Measurements from ENCODE around the gene CA14. TPM values are rescaled to one million over a fixed set of nuclear protein-coding genes. Genes with fewer than 3 reads are reported as not detected.

Gene CA14
- total RNA-seq, 1 experiment from 2014 or later, result not detected

DNA sequence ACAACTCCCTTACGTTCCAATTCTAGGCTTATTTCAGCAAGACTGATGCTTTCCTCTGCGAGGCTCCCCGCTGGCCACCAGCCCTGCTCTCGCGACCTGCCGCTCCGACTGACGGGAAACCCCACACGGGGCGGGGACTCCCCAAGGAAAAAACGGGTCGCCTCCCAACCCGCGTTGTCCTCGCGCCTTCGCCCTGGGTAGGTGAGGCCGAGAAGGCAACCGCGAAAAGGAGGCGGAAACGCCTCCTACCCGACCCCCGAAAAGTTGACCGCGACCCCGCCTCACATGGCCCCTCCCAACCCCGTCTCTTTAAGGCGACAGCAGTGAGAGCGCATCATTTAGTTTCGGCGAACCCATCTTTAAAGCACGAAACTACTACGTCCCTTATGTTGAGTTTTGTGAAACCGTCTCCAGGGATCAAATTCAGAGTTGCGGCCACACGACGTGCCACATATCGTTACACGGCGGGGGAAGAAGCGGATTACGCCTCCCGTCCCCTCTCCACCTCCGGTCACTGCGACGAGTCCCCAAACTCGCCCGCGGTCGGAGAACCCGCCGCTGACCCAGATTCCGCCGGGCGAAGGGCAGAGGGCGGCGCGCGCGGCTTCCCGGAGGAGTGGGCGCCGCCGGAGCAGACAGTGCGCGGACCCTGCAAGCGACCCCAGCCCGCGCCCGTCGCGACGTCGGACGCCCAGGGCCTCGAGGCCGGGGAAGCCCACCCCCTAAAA lies 22.8 kb upstream of the CA14 start:
- Histone ChIP-seq H3K27me3 (ENCODE audit: low read length) (no peaks in the 10 kb centered on the region), H4K20me1 (ENCODE audit: low read length) (peaks cover 4% of the 10 kb centered on the region; the same call in 1 of the 2 replicates), H3K9me3 (ENCODE audit: low read length) (no peaks in the 10 kb centered on the region), H3K4me2 (ENCODE audit: low read length) (peak overlapping the region; percentile 83), H2AFZ (ENCODE audit: low read length) (peak overlapping the region; percentile 69), H3K4me1 (ENCODE audit: insufficient read depth, low read length) (peaks cover 22% of the 10 kb centered on the region), H3K79me2 (ENCODE audit: low read length) (peaks cover 60% of the 10 kb centered on the region), H3K9me2 (replicated peaks; ENCODE audit: low read length) (no peaks in the 10 kb centered on the region), H3K9ac (ENCODE audit: low read length) (peak overlapping the region; percentile 79), H3K4me3 (ENCODE audit: low read length) (peak overlapping the region; percentile 77), H3F3A (ENCODE audit: low read length, unreplicated experiment) (no peaks in the 10 kb centered on the region), H3K36me3 (ENCODE audit: low read depth, low read length) (peaks cover 8% of the 10 kb centered on the region; the same call in 1 of the 2 replicates), H3K27ac (ENCODE audit: low read length) (peak overlapping the region; percentile 36)
- ChIA-PET CTCF (no interaction called here), POLR2A (ENCODE audit: unreplicated experiment) (no interaction called here)
- BruUV-seq (replicated peaks), result TSS peak; percentile 87
- ATAC-seq, result peak; percentile 43
- intact Hi-C loops (cut with micrococcal nuclease), result loop anchor here (1.0 kb wide), 1 partner anchor 42 kb away; no protein-coding TSS in a partner anchor
- TF ChIP-seq, protein P1, sequence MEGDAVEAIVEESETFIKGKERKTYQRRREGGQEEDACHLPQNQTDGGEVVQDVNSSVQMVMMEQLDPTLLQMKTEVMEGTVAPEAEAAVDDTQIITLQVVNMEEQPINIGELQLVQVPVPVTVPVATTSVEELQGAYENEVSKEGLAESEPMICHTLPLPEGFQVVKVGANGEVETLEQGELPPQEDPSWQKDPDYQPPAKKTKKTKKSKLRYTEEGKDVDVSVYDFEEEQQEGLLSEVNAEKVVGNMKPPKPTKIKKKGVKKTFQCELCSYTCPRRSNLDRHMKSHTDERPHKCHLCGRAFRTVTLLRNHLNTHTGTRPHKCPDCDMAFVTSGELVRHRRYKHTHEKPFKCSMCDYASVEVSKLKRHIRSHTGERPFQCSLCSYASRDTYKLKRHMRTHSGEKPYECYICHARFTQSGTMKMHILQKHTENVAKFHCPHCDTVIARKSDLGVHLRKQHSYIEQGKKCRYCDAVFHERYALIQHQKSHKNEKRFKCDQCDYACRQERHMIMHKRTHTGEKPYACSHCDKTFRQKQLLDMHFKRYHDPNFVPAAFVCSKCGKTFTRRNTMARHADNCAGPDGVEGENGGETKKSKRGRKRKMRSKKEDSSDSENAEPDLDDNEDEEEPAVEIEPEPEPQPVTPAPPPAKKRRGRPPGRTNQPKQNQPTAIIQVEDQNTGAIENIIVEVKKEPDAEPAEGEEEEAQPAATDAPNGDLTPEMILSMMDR (conservative IDR thresholded peaks at IDR 0.05; ENCODE audit: low read depth, low read length), result no peak
- TF ChIP-seq EZH2 (IDR thresholded peaks at IDR 0.05; ENCODE audit: low read length, unreplicated experiment), result no peak
- no peak for TF ChIP-seq EZH2phosphoT487 (IDR thresholded peaks at IDR 0.05; ENCODE audit: borderline replicate concordance, low read length)
- DNase-seq, result peak; percentile 69

DNA sequence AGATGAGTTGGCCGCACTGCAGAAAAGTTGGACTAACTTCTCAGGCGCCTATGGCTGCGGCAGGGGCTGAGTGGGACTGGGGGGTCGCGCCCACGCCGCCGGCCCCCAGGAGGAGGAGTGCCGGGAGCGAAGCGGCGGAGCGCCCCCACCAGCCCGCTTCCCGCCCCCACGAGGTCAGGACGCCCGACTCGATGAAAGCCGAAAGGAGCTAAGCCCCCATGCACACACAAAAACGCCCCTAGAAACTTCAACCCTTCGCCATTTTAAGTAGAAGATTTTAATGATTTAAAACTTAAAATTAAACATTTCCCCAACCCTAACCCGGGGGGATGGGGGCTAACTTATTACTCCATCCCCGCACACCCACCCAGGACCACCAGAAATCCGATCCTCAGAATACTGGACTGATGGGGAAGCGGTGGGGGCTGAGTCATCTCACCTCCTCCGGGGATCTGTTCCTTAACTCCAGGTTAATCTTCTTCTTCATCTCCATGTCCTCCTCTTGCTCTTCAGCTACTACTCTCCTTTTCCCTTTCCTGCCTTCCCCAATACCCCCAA lies 22.2 kb upstream of the CA14 start:
- H3K4me2 ChIP-seq (ENCODE audit: low read length), result peak overlapping the region; percentile 83
- no peak for ATAC-seq
- H3K9me2 ChIP-seq (replicated peaks; ENCODE audit: low read length), result no peaks in the 10 kb centered on the region
- peaks cover 22% of the 10 kb centered on the region for H3K4me1 ChIP-seq (ENCODE audit: insufficient read depth, low read length)
- DNase-seq, result no peak
- H3K4me3 ChIP-seq (ENCODE audit: low read length), result peak overlapping the region; percentile 77
- peaks cover 4% of the 10 kb centered on the region; the same call in 1 of the 2 replicates for H4K20me1 ChIP-seq (ENCODE audit: low read length)
- no peaks in the 10 kb centered on the region for H3F3A ChIP-seq (ENCODE audit: low read length, unreplicated experiment)
- BruUV-seq (replicated peaks), result TSS peak; percentile 84
- peak overlapping the region; percentile 69 for H2AFZ ChIP-seq (ENCODE audit: low read length)
- peaks cover 54% of the 10 kb centered on the region for H3K79me2 ChIP-seq (ENCODE audit: low read length)
- CTCF ChIA-PET, result no interaction called here
- peaks cover 6% of the 10 kb centered on the region; the same call in 1 of the 2 replicates for H3K36me3 ChIP-seq (ENCODE audit: low read depth, low read length)
- POLR2A ChIA-PET (ENCODE audit: unreplicated experiment), result no interaction called here
- intact Hi-C loops (cut with micrococcal nuclease), result no loop called here
- no peaks in the 10 kb centered on the region for H3K9me3 ChIP-seq (ENCODE audit: low read length)
- H3K9ac ChIP-seq (ENCODE audit: low read length), result peak overlapping the region; percentile 79
- TF ChIP-seq, protein P1 (conservative IDR thresholded peaks at IDR 0.05; ENCODE audit: low read depth, low read length), result no peak; the same call in 1 of the 2 replicates
- TF ChIP-seq EZH2 (IDR thresholded peaks at IDR 0.05; ENCODE audit: low read length, unreplicated experiment) (no peak), EZH2phosphoT487 (IDR thresholded peaks at IDR 0.05; ENCODE audit: borderline replicate concordance, low read length) (no peak)
- peak overlapping the region; percentile 36 for H3K27ac ChIP-seq (ENCODE audit: low read length)
- no peaks in the 10 kb centered on the region for H3K27me3 ChIP-seq (ENCODE audit: low read length)
